Astrocyte of the spinal cord (primary cell): Measurements from ENCODE around the gene PLAC8.

Source experiments
- DNase-seq: peaks from one replicate; pipeline ENCODE4 v3.0.0; 2011; ENCODE audit warnings: low read depth, low spot score
- H3K4me3 ChIP-seq: 2 replicates; pipeline ENCODE4 v1.5.1; 2011; ENCODE audit warnings: low read depth, mild to moderate bottlenecking, low read length, moderate library complexity
- CTCF ChIP-seq: IDR thresholded peaks from 2 replicates; pipeline ENCODE4 v1.5.1; 2012; ENCODE audit warnings: low read depth, mild to moderate bottlenecking, low read length, inconsistent platforms
- in situ Hi-C: cut with HindIII; loops from 2 replicates; pipeline ENCODE4 v1.10.0; 2017; ENCODE audit warnings: low sequenced_read_pairs

PLAC8 gene

GRCh38 chr4:83125738-83126141 lies 11.2 kb upstream of the PLAC8 start:
- in situ Hi-C loops, result no loop called here
- DNase-seq, result no peak
- TF ChIP-seq CTCF, result no peak
- H3K4me3 ChIP-seq, result no peak overlapping the region

GRCh38 chr4:83124111-83124780 lies 9.7 kb upstream of the PLAC8 start:
- TF ChIP-seq CTCF, result no peak
- in situ Hi-C loops, result no loop called here
- no peak overlapping the region for H3K4me3 ChIP-seq
- DNase-seq, result no peak

GRCh38 chr4:83121246-83121645 lies 6.7 kb upstream of the PLAC8 start:
- TF ChIP-seq CTCF, result no peak
- no peak for DNase-seq
- in situ Hi-C loops, result no loop called here
- H3K4me3 ChIP-seq, result no peak overlapping the region

GRCh38 chr4:83118869-83119268 lies 4.3 kb upstream of the PLAC8 start:
- TF ChIP-seq CTCF, result no peak
- in situ Hi-C loops, result no loop called here
- H3K4me3 ChIP-seq, result no peak overlapping the region
- DNase-seq, result no peak

- no peak overlapping the region for H3K4me3 ChIP-seq
- no peak for DNase-seq
- in situ Hi-C loops, result no loop called here
- no peak for TF ChIP-seq CTCF
Measured at GRCh38 chr4:83115656-83116285, 1.2 kb upstream of the PLAC8 start.

GRCh38 chr4:83115000-83115399 lies 471 bp upstream of the PLAC8 start:
- in situ Hi-C loops, result no loop called here
- no peak for TF ChIP-seq CTCF
- DNase-seq, result peak; percentile 38
- H3K4me3 ChIP-seq, result no peak overlapping the region
